Gastroesophageal sphincter (tissue), 4 donors: ENCODE measurements around the gene UTP14A. TPM values are rescaled to one million over a fixed set of nuclear protein-coding genes. Genes with fewer than 3 reads are reported as not detected.

Source experiments
- ATAC-seq: fragments of 150-250 bp; one replicate; pipeline ENCODE4 v1.9.1; 2016; ENCODE audit warnings: mild to moderate bottlenecking, moderate library complexity
- H3K27ac ChIP-seq, 4 donors: fragments of 200-600 bp; sonication (generic) in 3 of 4; 1 replicate in 3 of 4; 2 replicates in 1 of 4; pipeline ENCODE4 v1.5.1; 2016 to 2019
- H3K27me3 ChIP-seq: fragments of 200-600 bp; sonication (generic); one replicate; pipeline ENCODE4 v1.5.1; 2019
- H3K36me3 ChIP-seq, 2 donors: fragments of 200-600 bp; sonication (generic); one replicate each; pipeline ENCODE4 v1.5.1; 2019; ENCODE audit warnings: control low read depth in 1 of 2
- H3K4me1 ChIP-seq, 3 donors: fragments of 200-600 bp; sonication (generic); 1 replicate in 2 of 3; 2 replicates in 1 of 3; pipeline ENCODE4 v1.5.1; 2016 to 2019; ENCODE audit warnings: control low read depth in 2 of 3
- H3K4me3 ChIP-seq, 2 donors: fragments of 200-600 bp; sonication (generic); one replicate each; pipeline ENCODE4 v1.5.1; 2019; ENCODE audit warnings: mild to moderate bottlenecking in 1 of 2, moderate library complexity in 1 of 2
- H3K9me3 ChIP-seq, 3 donors: fragments of 200-600 bp; sonication (generic); one replicate each; pipeline ENCODE4 v1.5.1; 2017 to 2019; ENCODE audit warnings: control low read depth in 2 of 3
- CTCF ChIP-seq, 4 experiments: fragments of 200-600 bp in 2 of 4; fragments of 450-650 bp in 2 of 4; sonication (generic) in 1 of 4; IDR thresholded peaks; one replicate each; pipeline ENCODE4 v1.5.1; 2017 to 2019; ENCODE audit warnings: antibody characterized with exemption in 4 of 4, mild to moderate bottlenecking in 2 of 4, moderate library complexity in 2 of 4
- EP300 ChIP-seq: sonication (generic); formaldehyde crosslinking; IDR thresholded peaks from one replicate; pipeline ENCODE4 v1.6.1; 2017; ENCODE audit warnings: antibody characterized with exemption, mild to moderate bottlenecking
- POLR2A ChIP-seq, 2 donors: fragments of 450-650 bp; IDR thresholded peaks; one replicate each; pipeline ENCODE4 v1.6.1; 2017; ENCODE audit warnings: antibody characterized with exemption in 2 of 2, mild to moderate bottlenecking in 2 of 2, moderate library complexity in 1 of 2
- POLR2AphosphoS5 ChIP-seq: sonication (generic); formaldehyde crosslinking; IDR thresholded peaks from one replicate; pipeline ENCODE4 v1.6.1; 2017; ENCODE audit warnings: antibody characterized with exemption
- WGBS, 2 donors: methylation state at CpG; one replicate each; pipeline ENCODE4 v1.1.5; 2018; ENCODE audit warnings: low coverage in 1 of 2; 5-methylcytosine and 5-hydroxymethylcytosine counted together
- total RNA-seq, 4 donors: library from RNA; depleted of rRNA; stranded (reverse); fragments of >200 nt; gene quantifications; one replicate each; pipeline ENCODE4 v1.1.0, GENCODE V29; 2016

UTP14A gene
- total RNA-seq, 4 donors from 2014 or later, result 12.5 to 17.6 (median 15.9) TPM

DNA sequence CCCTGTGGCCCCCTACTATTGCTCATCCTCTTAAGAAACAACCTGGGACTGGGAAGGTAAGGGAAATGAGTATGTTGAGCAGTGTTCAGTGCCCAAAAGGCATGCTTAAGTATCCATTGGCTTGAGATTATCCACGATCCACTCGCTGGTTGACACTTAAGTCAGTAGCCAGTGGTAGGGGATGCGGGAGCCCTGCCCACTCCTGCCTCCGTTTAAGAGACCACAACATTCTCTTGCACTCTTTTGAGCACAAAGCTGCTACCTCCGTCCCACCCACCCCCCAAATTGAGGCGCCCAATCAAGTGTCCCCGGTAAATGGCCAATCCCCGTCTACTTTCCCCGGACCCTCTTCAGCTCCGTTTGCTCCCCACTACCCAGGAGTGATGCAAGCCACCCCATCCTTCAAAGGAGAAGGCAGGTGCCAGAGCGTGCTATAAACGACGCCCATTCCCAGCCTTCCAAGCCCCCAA, 25.0 kb downstream of the UTP14A start:
- no peaks in the 10 kb centered on the region for H3K9me3 ChIP-seq
- H3K4me1 ChIP-seq, result no peaks in the 10 kb centered on the region
- no peaks in the 10 kb centered on the region for H3K27me3 ChIP-seq
- peak overlapping the region; percentile 38 to 64 for H3K4me3 ChIP-seq
- 0 to 10% methylated on average over 2 to 3 of the region's 13 CpGs for WGBS, 2 donors
- TF ChIP-seq POLR2A (IDR thresholded peaks at IDR 0.05) (no peak), EP300 (no peak), CTCF (IDR thresholded peaks at IDR 0.05) (no peak), POLR2AphosphoS5 (no peak)
- no peak for ATAC-seq
- H3K36me3 ChIP-seq, result peaks cover 0 to 14% of the 10 kb centered on the region in 2 donors
- H3K27ac ChIP-seq, result peak overlapping the region; percentile 86 to 92 (median 90)

- peak; percentile 51 for TF ChIP-seq POLR2AphosphoS5
- no peak for TF ChIP-seq CTCF (IDR thresholded peaks at IDR 0.05)
- no peak for TF ChIP-seq EP300
- TF ChIP-seq POLR2A (IDR thresholded peaks at IDR 0.05), result peak; percentile 47 to 55
These were observed 25.5 kb downstream of the UTP14A start for GRCh38 chrX:129931411-129932015.

DNA sequence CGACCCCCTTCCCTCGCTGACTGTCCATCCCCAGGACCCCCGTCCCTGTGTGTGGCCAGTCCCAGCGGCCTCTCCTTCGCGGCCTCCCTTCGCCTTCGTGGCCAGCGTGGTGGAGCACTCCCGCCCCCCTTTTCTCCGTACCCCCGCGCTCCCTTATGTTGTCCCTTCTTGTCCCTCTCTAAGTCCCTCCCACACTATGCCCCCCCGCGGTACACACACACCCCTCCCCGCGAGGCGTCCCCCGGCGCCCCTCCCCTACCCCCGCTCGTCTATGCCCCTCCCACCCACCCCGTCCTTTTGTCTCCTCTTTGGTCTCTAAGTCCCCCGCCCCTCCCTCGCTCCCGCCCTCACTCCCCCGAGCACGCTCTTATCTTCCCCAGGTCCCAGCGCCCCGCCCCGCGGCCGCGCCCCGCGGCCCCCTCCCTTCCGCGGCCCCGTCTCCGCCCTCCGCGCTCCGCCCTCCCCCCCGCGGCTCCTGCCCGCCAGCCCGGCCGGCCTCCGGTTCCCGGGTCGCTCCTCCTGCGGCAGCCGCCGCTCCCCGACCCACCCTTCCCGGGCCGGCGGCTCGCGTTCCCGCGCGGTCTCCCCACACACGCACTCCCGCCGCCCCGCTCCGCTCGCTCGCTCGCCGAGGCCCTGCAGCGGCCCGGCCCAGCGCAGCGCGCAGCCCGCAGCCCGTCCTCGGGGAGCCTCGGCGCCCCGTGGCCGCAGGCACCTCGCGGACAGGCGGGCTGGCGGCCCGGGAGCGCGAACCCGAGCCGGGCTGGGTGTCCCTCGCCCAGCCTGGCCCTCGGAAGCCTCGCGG, 26.3 kb downstream of the UTP14A start:
- ATAC-seq, result peak; percentile 69
- H3K27me3 ChIP-seq, result no peaks in the 10 kb centered on the region
- H3K9me3 ChIP-seq, result no peaks in the 10 kb centered on the region
- TF ChIP-seq CTCF (IDR thresholded peaks at IDR 0.05) (no peak), POLR2AphosphoS5 (no peak), POLR2A (IDR thresholded peaks at IDR 0.05) (peak; percentile 15 to 46)
- H3K27ac ChIP-seq, result peak overlapping the region; percentile 83 to 92 (median 90)
- peak overlapping the region; percentile 64 to 83 for H3K4me3 ChIP-seq
- H3K4me1 ChIP-seq, result no peaks in the 10 kb centered on the region
- H3K36me3 ChIP-seq, result peaks cover 0 to 7% of the 10 kb centered on the region in 2 donors
- 0 to 41% methylated on average over 3 to 4 of the region's 97 CpGs for WGBS, 2 donors

More at GRCh38 chrX:129931411-129932015, 25.5 kb downstream of the UTP14A start:
- ATAC-seq, result peak; percentile 91
- Histone ChIP-seq H3K27ac (peak overlapping the region; percentile 86 to 92 (median 90)), H3K4me1 (no peaks in the 10 kb centered on the region), H3K9me3 (no peaks in the 10 kb centered on the region), H3K36me3 (peaks cover 0 to 14% of the 10 kb centered on the region in 2 donors), H3K4me3 (peak overlapping the region; percentile 64 to 83), H3K27me3 (no peaks in the 10 kb centered on the region)
- WGBS, 2 donors, result 3 to 27% methylated on average over 8 to 11 of the region's 41 CpGs

DNA sequence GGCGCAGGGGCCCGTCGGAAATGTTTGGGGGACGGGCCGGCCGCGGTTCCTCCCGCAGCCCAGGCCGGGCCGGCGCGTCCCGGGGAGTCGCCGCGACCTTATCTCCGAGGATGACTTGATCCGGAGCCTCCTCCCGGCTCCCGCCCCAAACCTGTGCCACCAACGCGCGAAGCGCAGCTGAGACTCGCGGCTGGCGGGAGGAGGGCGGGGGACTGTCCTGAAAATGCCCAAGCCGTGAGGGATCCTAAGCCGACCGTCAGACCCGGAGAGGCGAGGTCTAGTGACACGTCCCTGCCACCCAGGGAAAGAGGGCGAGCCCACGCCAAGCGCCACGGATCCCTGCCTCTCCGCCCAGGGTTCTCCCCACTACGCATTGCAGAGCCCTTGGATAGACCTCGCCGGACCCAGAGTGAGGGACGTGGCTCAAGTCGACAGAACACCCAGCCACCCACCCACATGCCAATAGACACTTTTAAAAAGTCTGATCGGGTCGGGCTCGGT, 26.9 kb downstream of the UTP14A start:
- no peak for ATAC-seq
- Histone ChIP-seq H3K4me1 (no peaks in the 10 kb centered on the region), H3K27me3 (no peaks in the 10 kb centered on the region), H3K4me3 (peak overlapping the region; percentile 36 to 64), H3K27ac (peak overlapping the region in 3 of 4 donors; percentile 88 to 92 (median 92)), H3K36me3 (peaks cover 0 to under 1% of the 10 kb centered on the region in 2 donors), H3K9me3 (no peaks in the 10 kb centered on the region)
- TF ChIP-seq POLR2A (IDR thresholded peaks at IDR 0.05), result no peak
- TF ChIP-seq CTCF (IDR thresholded peaks at IDR 0.05), result no peak
- TF ChIP-seq EP300, result no peak
- TF ChIP-seq POLR2AphosphoS5, result no peak
- WGBS, 2 donors, result no CpG with 5 or more reads among the region's 47 CpGs
